HFFc6 (cell line): ENCODE results near the gene MASP2. TPM values are rescaled to one million over a fixed set of nuclear protein-coding genes. Genes with fewer than 3 reads are reported as not detected.
"Not testable (repeated sequence)": the region's sequence is repeated elsewhere in the genome, so short reads cannot be mapped to it uniquely, and the experiment has no call there.

ENCODE experiments used
- DNase-seq: peaks from one replicate; pipeline ENCODE4 v3.0.0-alpha.2; 2018
- H3K27ac Mint-ChIP-seq: 2 replicates; pipeline ENCODE4 v1.8.0; 2020; ENCODE audit warnings: mild to moderate bottlenecking, mixed read lengths
- H3K27me3 Mint-ChIP-seq: 2 replicates; pipeline ENCODE4 v1.8.0; 2021; ENCODE audit warnings: mild to moderate bottlenecking, moderate library complexity, mixed read lengths; ENCODE audit not compliant: insufficient read depth
- H3K36me3 Mint-ChIP-seq: 2 replicates; pipeline ENCODE4 v1.8.0; 2021; ENCODE audit warnings: low read depth, mixed read lengths
- H3K4me1 Mint-ChIP-seq: 2 replicates; pipeline ENCODE4 v1.8.0; 2020; ENCODE audit warnings: low read depth, mixed read lengths
- H3K4me3 Mint-ChIP-seq: 2 replicates; pipeline ENCODE4 v1.8.0; 2020; ENCODE audit warnings: mild to moderate bottlenecking, moderate library complexity, mixed read lengths
- H3K9me3 Mint-ChIP-seq: 2 replicates; pipeline ENCODE4 v1.8.0; 2020; ENCODE audit warnings: mild to moderate bottlenecking, mixed read lengths
- CTCF ChIP-seq: fragments of 200-600 bp; sonication (generic); IDR thresholded peaks from 2 replicates; pipeline ENCODE4 v1.5.0; 2021; ENCODE audit warnings: antibody characterized with exemption, mild to moderate bottlenecking
- long read RNA-seq: library from polyadenylated mRNA; unstranded; transcript quantifications from one replicate; pipeline ENCODE4 v2.0.0, GENCODE V29; 2019
- total RNA-seq, 6 experiments: library from RNA; stranded (reverse); fragmentation: NEBNext Ultra II Directional; extraction: Animal tissue kit (Norgen Biotek cat#: 25700); gene quantifications; 2 replicates in 1 of 6; 3 replicates in 5 of 6; pipeline ENCODE4 v1.2.3, GENCODE V29; 2021

Gene MASP2
- total RNA-seq: under 1 TPM in 1 of 6 experiments, not detected in 5; 0.12 TPM
- long read RNA-seq: 0 reads

- no peak for DNase-seq
- no peaks in the 10 kb centered on the region; the same call in 1 of the 2 replicates for H3K4me1 Mint-ChIP-seq
- H3K27ac Mint-ChIP-seq: no peak within 1 kb of the TSS
- no peaks in the 10 kb centered on the region for H3K9me3 Mint-ChIP-seq
- H3K4me3 Mint-ChIP-seq: no peak within 1 kb of the TSS
- peaks cover 3% of the 10 kb centered on the region for H3K27me3 Mint-ChIP-seq
- no peaks in the 10 kb centered on the region for H3K36me3 Mint-ChIP-seq
- no peak for TF ChIP-seq CTCF
These were observed at the start of gene MASP2 for GRCh38 chr1:11046625-11047365. TSS of gene MASP2 (minus strand) at chr1:11047239. CDS start at chr1:11047207, 32 bp downstream.

- H3K9me3 Mint-ChIP-seq, H3K27me3 Mint-ChIP-seq, H3K4me3 Mint-ChIP-seq, DNase-seq, H3K27ac Mint-ChIP-seq: not testable (repeated sequence)
- peaks cover 49% of the 10 kb centered on the region for H3K36me3 Mint-ChIP-seq
- H3K4me1 Mint-ChIP-seq: peaks cover 14% of the 10 kb centered on the region
These were observed 36.7 kb upstream of the MASP2 start for GRCh38 chr1:11083784-11084183.

GRCh38 chr1:11080931-11081330 lies 33.9 kb upstream of the MASP2 start:
- Mint-ChIP-seq H3K4me1 (peaks cover 19% of the 10 kb centered on the region), H3K36me3 (peaks cover 47% of the 10 kb centered on the region), H3K9me3 (no peaks in the 10 kb centered on the region), H3K27ac (peak overlapping the region; percentile 27; the same call in 1 of the 2 replicates), H3K4me3 (no peak overlapping the region), H3K27me3 (no peaks in the 10 kb centered on the region)
- DNase-seq: no peak
- TF ChIP-seq CTCF: no peak

GRCh38 chr1:11078631-11079030 lies 31.6 kb upstream of the MASP2 start:
- TF ChIP-seq CTCF: no peak
- peak overlapping the region; percentile 61 for H3K27ac Mint-ChIP-seq
- peaks cover 19% of the 10 kb centered on the region for H3K4me1 Mint-ChIP-seq
- peak; percentile 87 for DNase-seq
- no peaks in the 10 kb centered on the region for H3K9me3 Mint-ChIP-seq
- no peak overlapping the region for H3K4me3 Mint-ChIP-seq
- peaks cover 35% of the 10 kb centered on the region for H3K36me3 Mint-ChIP-seq
- no peaks in the 10 kb centered on the region for H3K27me3 Mint-ChIP-seq

- peaks cover 37% of the 10 kb centered on the region for H3K36me3 Mint-ChIP-seq
- DNase-seq, H3K27me3 Mint-ChIP-seq, H3K4me1 Mint-ChIP-seq, H3K27ac Mint-ChIP-seq, H3K4me3 Mint-ChIP-seq, H3K9me3 Mint-ChIP-seq: not testable (repeated sequence)
These were observed 26.4 kb upstream of the MASP2 start for GRCh38 chr1:11073398-11073797.

- H3K4me3 Mint-ChIP-seq: no peak overlapping the region
- TF ChIP-seq CTCF: no peak
- H3K9me3 Mint-ChIP-seq: no peaks in the 10 kb centered on the region
- no peak for DNase-seq
- peaks cover 33% of the 10 kb centered on the region for H3K36me3 Mint-ChIP-seq
- no peak overlapping the region for H3K27ac Mint-ChIP-seq
- peaks cover 1% of the 10 kb centered on the region; the same call in 1 of the 2 replicates for H3K27me3 Mint-ChIP-seq
- H3K4me1 Mint-ChIP-seq: no peaks in the 10 kb centered on the region; the same call in 1 of the 2 replicates
These were observed 25.3 kb upstream of the MASP2 start for GRCh38 chr1:11072216-11072917.
